Lung (tissue), 12 donors: ENCODE data around the gene MSS51. TPM values are rescaled to one million over a fixed set of nuclear protein-coding genes. Genes with fewer than 3 reads are reported as not detected.

ENCODE experiments used
- ATAC-seq: fragments of 200-7000 bp; cut with Tn5 transposase; one replicate; pipeline ENCODE4 v1.9.1; 2020; ENCODE audit warnings: moderate number of reproducible peaks; ENCODE audit not compliant: insufficient read depth, low FRiP score
- DNase-seq, 3 donors: peaks; one replicate each; pipeline ENCODE4 v3.0.0-alpha.2; 2013 to 2017
- H3K27ac ChIP-seq, 2 donors: one replicate each; pipeline ENCODE4 v1.5.1; 2013; ENCODE audit warnings: mild to moderate bottlenecking in 2 of 2, moderate library complexity in 2 of 2, control low read depth in 1 of 2, inconsistent platforms in 1 of 2, low read depth in 1 of 2, low read length in 1 of 2
- H3K27me3 ChIP-seq, 3 donors: one replicate each; pipeline ENCODE4 v1.5.1; 2013; ENCODE audit warnings: low read length in 2 of 3; ENCODE audit not compliant: control insufficient read depth in 3 of 3, insufficient read depth in 3 of 3
- H3K36me3 ChIP-seq, 4 donors: one replicate each; pipeline ENCODE4 v1.5.1; 2013; ENCODE audit warnings: low read length in 4 of 4, mild to moderate bottlenecking in 1 of 4, moderate library complexity in 1 of 4; ENCODE audit not compliant: control insufficient read depth in 4 of 4, insufficient read depth in 4 of 4
- H3K4me1 ChIP-seq, 5 donors: one replicate each; pipeline ENCODE4 v1.5.1; 2013; ENCODE audit warnings: low read length in 5 of 5, mild to moderate bottlenecking in 2 of 5, moderate library complexity in 1 of 5; ENCODE audit not compliant: control insufficient read depth in 5 of 5, insufficient read depth in 5 of 5
- H3K4me3 ChIP-seq: one replicate; pipeline ENCODE4 v1.5.1; 2013; ENCODE audit warnings: mild to moderate bottlenecking, control low read depth, moderate library complexity
- H3K9ac ChIP-seq, 2 donors: one replicate each; pipeline ENCODE4 v1.5.1; 2013; ENCODE audit warnings: low read length in 2 of 2, control low read depth in 1 of 2; ENCODE audit not compliant: insufficient read depth in 1 of 2
- H3K9me3 ChIP-seq, 4 donors: one replicate each; pipeline ENCODE4 v1.5.1; 2013; ENCODE audit warnings: low read length in 3 of 4, mild to moderate bottlenecking in 1 of 4, moderate library complexity in 1 of 4; ENCODE audit not compliant: control insufficient read depth in 4 of 4, insufficient read depth in 3 of 4
- WGBS, 2 donors: extraction: QIAGEN DNeasy Blood & Tissue Kit; methylation state at CpG; one replicate each; pipeline ENCODE4 v1.1.7; 2013; 5-methylcytosine and 5-hydroxymethylcytosine counted together
- polyA plus RNA-seq, 2 donors: library from polyadenylated mRNA; stranded (reverse); fragments of 200-250 nt; gene quantifications; one replicate each; pipeline ENCODE4 v1.2.1, GENCODE V29; 2013
- total RNA-seq, 2 donors: library from RNA; depleted of rRNA in 1 of 2; stranded (reverse); fragments of >200 nt in 1 of 2; gene quantifications; one replicate each; pipeline ENCODE4 v1.2.1, GENCODE V29; 2014 to 2021
- TF ChIP-seq, protein P1 (sequence below): IDR thresholded peaks from 2 replicates; pipeline ENCODE4 v1.5.1; 2012; ENCODE audit warnings: mild to moderate bottlenecking; ENCODE audit errors: control extremely low read depth, extremely low read depth
- donor health status: control.
- donor health status: control.
- donor health status: Bipolar disorder and iron deficiency.
- donor health status: healthy.
- donor health status: DM: yes; HTN: yes; CAD: no.

Gene MSS51
- total and polyA plus RNA-seq, 4 donors, result 0.74 to 4.1 (median 2.6) TPM

- TF ChIP-seq, protein P1, sequence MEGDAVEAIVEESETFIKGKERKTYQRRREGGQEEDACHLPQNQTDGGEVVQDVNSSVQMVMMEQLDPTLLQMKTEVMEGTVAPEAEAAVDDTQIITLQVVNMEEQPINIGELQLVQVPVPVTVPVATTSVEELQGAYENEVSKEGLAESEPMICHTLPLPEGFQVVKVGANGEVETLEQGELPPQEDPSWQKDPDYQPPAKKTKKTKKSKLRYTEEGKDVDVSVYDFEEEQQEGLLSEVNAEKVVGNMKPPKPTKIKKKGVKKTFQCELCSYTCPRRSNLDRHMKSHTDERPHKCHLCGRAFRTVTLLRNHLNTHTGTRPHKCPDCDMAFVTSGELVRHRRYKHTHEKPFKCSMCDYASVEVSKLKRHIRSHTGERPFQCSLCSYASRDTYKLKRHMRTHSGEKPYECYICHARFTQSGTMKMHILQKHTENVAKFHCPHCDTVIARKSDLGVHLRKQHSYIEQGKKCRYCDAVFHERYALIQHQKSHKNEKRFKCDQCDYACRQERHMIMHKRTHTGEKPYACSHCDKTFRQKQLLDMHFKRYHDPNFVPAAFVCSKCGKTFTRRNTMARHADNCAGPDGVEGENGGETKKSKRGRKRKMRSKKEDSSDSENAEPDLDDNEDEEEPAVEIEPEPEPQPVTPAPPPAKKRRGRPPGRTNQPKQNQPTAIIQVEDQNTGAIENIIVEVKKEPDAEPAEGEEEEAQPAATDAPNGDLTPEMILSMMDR, result no peak
- WGBS, 2 donors, result 87 to 89% methylated on average over 1 of the region's 1 CpG
- no peak overlapping the region for H3K4me3 ChIP-seq
- H3K4me1 ChIP-seq, result peaks cover 0 to 2% (median 0%) of the 10 kb centered on the region in 5 donors
- H3K27ac ChIP-seq, result no peak overlapping the region
- H3K9me3 ChIP-seq, result no peaks in the 10 kb centered on the region
- H3K36me3 ChIP-seq, result peaks cover 0 to 19% (median 14%) of the 10 kb centered on the region in 4 donors
- DNase-seq (no peak), ATAC-seq (no peak)
- no peaks in the 10 kb centered on the region for H3K27me3 ChIP-seq
- no peak overlapping the region for H3K9ac ChIP-seq
These were observed 15.8 kb upstream of the MSS51 start for GRCh38 chr10:73449113-73449512.

- DNase-seq, result no peak
- no peaks in the 10 kb centered on the region for H3K27me3 ChIP-seq
- 63 to 83% methylated on average over 1 of the region's 1 CpG for WGBS, 2 donors
- peaks cover 0 to 2% (median 0%) of the 10 kb centered on the region in 5 donors for H3K4me1 ChIP-seq
- TF ChIP-seq, protein P1, result no peak
- no peak overlapping the region for H3K27ac ChIP-seq
- H3K9me3 ChIP-seq, result no peaks in the 10 kb centered on the region
- peaks cover 0 to 19% (median 14%) of the 10 kb centered on the region in 4 donors for H3K36me3 ChIP-seq
- H3K4me3 ChIP-seq, result no peak overlapping the region
- ATAC-seq, result no peak
- H3K9ac ChIP-seq, result no peak overlapping the region
These were observed 15.0 kb upstream of the MSS51 start for GRCh38 chr10:73448384-73448783.

DNA sequence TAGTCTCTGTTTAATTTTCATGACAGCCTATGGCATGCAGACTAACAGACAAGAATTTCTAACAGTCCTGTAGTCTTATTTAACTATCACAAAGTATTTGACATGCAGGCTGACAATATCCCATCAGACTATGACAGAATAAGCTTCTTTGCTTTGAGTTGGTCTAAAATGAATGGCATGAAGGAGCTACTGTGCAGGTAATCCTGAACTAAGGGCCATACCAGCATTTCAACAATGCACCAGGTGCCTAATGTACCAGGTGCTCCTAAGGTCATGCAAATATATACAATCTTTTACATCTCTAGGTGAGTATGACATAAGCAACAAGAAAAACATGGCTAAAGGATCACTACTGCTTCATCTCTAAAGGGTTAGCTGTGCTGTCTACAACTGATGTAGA lies 13.6 kb upstream of the MSS51 start:
- DNase-seq (no peak), ATAC-seq (no peak)
- H3K36me3 ChIP-seq, result peaks cover 0 to 21% (median 10%) of the 10 kb centered on the region in 4 donors
- no peaks in the 10 kb centered on the region for H3K27me3 ChIP-seq
- peaks cover 0 to 2% (median 0%) of the 10 kb centered on the region in 5 donors for H3K4me1 ChIP-seq
- H3K9me3 ChIP-seq, result no peaks in the 10 kb centered on the region
- H3K9ac ChIP-seq, result no peak overlapping the region
- TF ChIP-seq, protein P1, result no peak
- no peak overlapping the region for H3K4me3 ChIP-seq
- H3K27ac ChIP-seq, result no peak overlapping the region

- no peaks in the 10 kb centered on the region for H3K9me3 ChIP-seq
- H3K4me1 ChIP-seq, result peaks cover 0 to 2% (median 0%) of the 10 kb centered on the region in 5 donors
- no peak overlapping the region for H3K27ac ChIP-seq
- H3K4me3 ChIP-seq, result no peak overlapping the region
- DNase-seq (no peak), ATAC-seq (no peak)
- TF ChIP-seq, protein P1, result no peak
- no peaks in the 10 kb centered on the region for H3K27me3 ChIP-seq
- peaks cover 4 to 22% (median 12%) of the 10 kb centered on the region in 4 donors for H3K36me3 ChIP-seq
- WGBS, 2 donors, result 37 to 80% methylated on average over 1 of the region's 1 CpG
- H3K9ac ChIP-seq, result no peak overlapping the region
These were observed 11.1 kb upstream of the MSS51 start for GRCh38 chr10:73444457-73444856.
